Endothelial cell of umbilical vein (primary cell): ENCODE results near the gene ARFIP1. TPM values are rescaled to one million over a fixed set of nuclear protein-coding genes. Genes with fewer than 3 reads are reported as not detected.
A peak's percentile ranks its signal among the peaks of the same experiment; 100 is the strongest.

Source experiments
- BruUV-seq: library from RNA; stranded (reverse); fragments of 400-500 nt; replicated peaks from 2 replicates; lab custom pipeline; 2021; lab: Mats Ljungman, UMichigan
- CTCF ChIA-PET: fragments of 300-600, 350-600 bp; sonication (Branson Sonifier 250); formaldehyde crosslinking; loops from one replicate; lab custom pipeline; 2021; ENCODE audit warnings: antibody characterized with exemption, inconsistent platforms; lab: Charles Lee
- POLR2A ChIA-PET: fragments of 300-600, 350-600 bp; sonication (Branson Sonifier 250); formaldehyde crosslinking; loops from one replicate; lab custom pipeline; 2021; ENCODE audit warnings: antibody characterized with exemption, inconsistent platforms; lab: Charles Lee
- DNase-seq: peaks from one replicate; pipeline ENCODE4 v3.0.0-alpha.2; 2011; ENCODE audit warnings: low read depth, low spot score
- FAIRE-seq: peaks from 2 replicates; lab custom pipeline; 2011; peaks lifted over from hg19 to GRCh38; lab: Jason Lieb, UNC
- H2AFZ ChIP-seq: 2 replicates; pipeline ENCODE4 v1.6.0; 2012; ENCODE audit warnings: low read depth, low read length, control low read depth, inconsistent platforms
- H3K27ac ChIP-seq: 2 replicates; pipeline ENCODE4 v1.5.1; 2011; ENCODE audit warnings: low read depth, mild to moderate bottlenecking, control low read depth, low read length, moderate library complexity; ENCODE audit not compliant: insufficient read depth
- H3K27me3 ChIP-seq, 2 experiments: 2 replicates each; pipeline versions ENCODE4 v1.6.0 to v1.6.1; 2011; ENCODE audit warnings: low read length in 2 of 2, mixed read lengths in 1 of 2; ENCODE audit not compliant: control insufficient read depth in 2 of 2, insufficient read depth in 2 of 2
- H3K36me3 ChIP-seq, 2 experiments: 2 replicates in 1 of 2; 3 replicates in 1 of 2; pipeline ENCODE4 v1.5.1; 2011; ENCODE audit warnings: low read length in 2 of 2, mild to moderate bottlenecking in 1 of 2, moderate library complexity in 1 of 2; ENCODE audit not compliant: control insufficient read depth in 2 of 2, insufficient read depth in 2 of 2; ENCODE audit errors: extremely low read depth in 1 of 2
- H3K4me1 ChIP-seq: 3 replicates; pipeline ENCODE4 v1.5.1; 2011; ENCODE audit warnings: mild to moderate bottlenecking, low read length; ENCODE audit not compliant: control insufficient read depth, insufficient read depth; ENCODE audit errors: extremely low read depth
- H3K4me2 ChIP-seq: 2 replicates; pipeline ENCODE4 v1.6.1; 2011; ENCODE audit warnings: low read length, control low read depth, mixed read lengths; ENCODE audit not compliant: insufficient read depth
- H3K4me3 ChIP-seq, 3 experiments: fragments of 200-600 bp in 1 of 3; sonication (generic), shearing (Covaris generic) in 1 of 3; replicated peaks in 1 of 3; 2 replicates each; pipeline ENCODE4 v1.5.1; 2011 to 2016; ENCODE audit warnings: control low read depth in 3 of 3, low read length in 3 of 3, mild to moderate bottlenecking in 2 of 3, inconsistent platforms in 1 of 3, low read depth in 1 of 3, moderate library complexity in 1 of 3; ENCODE audit not compliant: insufficient read depth in 1 of 3
- H3K79me2 ChIP-seq: 2 replicates; pipeline ENCODE4 v1.6.0; 2012; ENCODE audit warnings: low read length, inconsistent platforms; ENCODE audit not compliant: control insufficient read depth, insufficient read depth
- H3K9ac ChIP-seq: replicated peaks from 2 replicates; pipeline ENCODE3; 2011; ENCODE audit warnings: low read length, control low read depth; ENCODE audit not compliant: insufficient read depth; ENCODE audit errors: extremely low read depth
- H3K9me1 ChIP-seq: replicated peaks from 3 replicates; pipeline ENCODE4 v1.6.0; 2011; ENCODE audit warnings: mild to moderate bottlenecking, low read length; ENCODE audit not compliant: control insufficient read depth, insufficient read depth; ENCODE audit errors: extremely low read depth
- H3K9me3 ChIP-seq: replicated peaks from 2 replicates; pipeline ENCODE4 v1.5.1; 2012; ENCODE audit warnings: low read length, inconsistent platforms; ENCODE audit not compliant: control insufficient read depth, insufficient read depth
- H4K20me1 ChIP-seq: replicated peaks from 2 replicates; pipeline ENCODE3; 2011; ENCODE audit warnings: mild to moderate bottlenecking, low read length; ENCODE audit not compliant: control insufficient read depth, insufficient read depth; ENCODE audit errors: extremely low read depth
- CTCF ChIP-seq, 2 donors: IDR thresholded peaks; 1 replicate in 1 of 2; 2 replicates in 1 of 2; pipeline ENCODE4 v1.5.1; 2011; ENCODE audit warnings: low read length in 2 of 2, mild to moderate bottlenecking in 2 of 2, moderate library complexity in 2 of 2, control low read depth in 1 of 2, inconsistent platforms in 1 of 2, low read depth in 1 of 2; ENCODE audit not compliant: insufficient read depth in 1 of 2; ENCODE audit errors: extremely low read depth in 1 of 2
- EZH2 ChIP-seq: IDR thresholded peaks from 2 replicates; pipeline ENCODE4 v1.6.1; 2012; ENCODE audit warnings: borderline replicate concordance, low read depth, mild to moderate bottlenecking, moderate library complexity, low read length, inconsistent platforms; ENCODE audit not compliant: severe bottlenecking
- JUN ChIP-seq: IDR thresholded peaks from 2 replicates; pipeline ENCODE4 v1.6.1; 2011; ENCODE audit warnings: borderline replicate concordance, low read depth; ENCODE audit not compliant: insufficient read length, insufficient read depth
- MYC ChIP-seq: IDR thresholded peaks from one replicate; pipeline ENCODE4 v1.6.1; 2011; ENCODE audit warnings: mild to moderate bottlenecking, low read depth, low read length
- POLR2A ChIP-seq: IDR thresholded peaks from 2 replicates; pipeline ENCODE4 v1.6.1; 2012; ENCODE audit warnings: low read depth, mild to moderate bottlenecking, control low read depth, low read length
- POLR2AphosphoS5 ChIP-seq: IDR thresholded peaks from 2 replicates; pipeline ENCODE4 v1.6.1; 2012; ENCODE audit warnings: low read depth, mild to moderate bottlenecking, control low read depth, low read length, moderate library complexity; ENCODE audit not compliant: insufficient read depth
- dilution Hi-C: fragments of 300-500 bp; cut with MboI; formaldehyde crosslinking; loops from one replicate; pipeline ENCODE4 v1.15.0; 2019; ENCODE audit warnings: low sequenced_read_pairs; ENCODE audit not compliant: extremely low pct_ligation_motif_present
- intact Hi-C: fragments of 100-400 bp; cut with micrococcal nuclease; formaldehyde crosslinking; loops from one replicate; pipeline ENCODE4 v1.10.0; 2022
- polyA plus RNA-seq, 4 experiments: library from polyadenylated mRNA; depleted of rRNA in 3 of 4; stranded (reverse) in 3 of 4; unstranded in 1 of 4; fragments of >200 nt; gene quantifications; 2 replicates each; pipeline versions ENCODE4 v1.2.1 to v1.2.3, GENCODE V29; 2011 to 2012; ENCODE audit warnings: missing spikeins in 1 of 4
- total RNA-seq: library from RNA; stranded (reverse); gene quantifications from 2 replicates; pipeline ENCODE4 v1.2.3, GENCODE V29; 2021
- TF ChIP-seq, protein P1 (sequence below): IDR thresholded peaks from 2 replicates; pipeline ENCODE4 v1.6.1; 2011; ENCODE audit not compliant: insufficient read depth, insufficient read length

The ARFIP1 gene
- total and polyA plus RNA-seq, 2 donors (not counting 3 experiments of a cell fraction or from before 2014, with no cell fraction given): 10.0 to 24.2 TPM

DNA sequence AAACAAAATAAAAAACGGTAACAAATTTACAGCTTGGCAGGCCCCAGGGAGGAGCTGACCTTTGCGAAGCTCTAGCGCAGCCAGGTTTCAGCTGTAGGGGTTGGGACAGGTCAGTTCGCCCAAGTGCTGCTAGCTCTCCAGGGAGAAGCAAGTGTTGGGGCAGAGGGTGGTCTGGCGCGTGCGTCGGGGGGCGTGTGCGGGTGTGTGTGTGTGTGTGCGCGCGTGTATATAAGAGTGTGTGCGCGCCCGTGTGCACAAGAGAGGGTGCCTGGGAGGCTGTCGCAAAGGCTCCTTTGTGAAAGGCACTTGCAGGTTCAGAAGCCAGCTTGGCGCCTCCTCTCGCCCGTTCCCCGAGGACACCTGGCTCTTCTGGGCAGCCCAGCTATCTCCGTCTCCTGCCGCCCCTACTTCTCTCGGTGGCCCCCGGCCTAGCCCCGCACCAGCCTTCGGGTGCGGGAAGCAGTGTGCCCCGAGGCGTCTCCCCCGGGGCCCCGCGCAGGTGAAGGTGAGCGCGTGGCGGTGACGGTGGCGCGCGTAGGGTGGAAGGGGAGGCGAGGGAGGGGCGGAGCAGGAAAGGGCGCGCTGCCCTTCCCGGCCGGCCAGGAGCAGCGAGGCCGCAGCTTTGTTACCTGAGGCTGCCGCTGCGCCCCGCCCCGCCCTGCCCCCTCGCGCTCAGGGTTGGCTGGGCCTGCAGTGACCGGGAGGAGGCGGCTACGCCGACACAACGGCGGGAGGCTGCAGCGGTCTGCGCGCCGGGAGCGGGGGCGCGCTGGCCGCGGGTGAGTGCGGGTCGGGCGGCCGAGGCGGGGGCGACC lies 156.1 kb downstream of the ARFIP1 start, which contains the start of gene FHDC1:
Gene FHDC1 (plus strand): TSS at position 693 of the 815 bp plus-strand sequence. CDS start 6,735 bp downstream, outside the sequence.
- Histone ChIP-seq H3K27ac (no peak within 1 kb of the TSS), H3K4me3 (peak within 1 kb of the TSS; percentile 49 to 54 (median 51)), H3K4me2 (peak within 1 kb of the TSS; percentile 85), H3K9me3 (no peaks in the 10 kb centered on the region), H3K4me1 (peaks cover 17% of the 10 kb centered on the region), H3K9me1 (no peaks in the 10 kb centered on the region), H3K79me2 (no peaks in the 10 kb centered on the region), H3K36me3 (no peaks in the 10 kb centered on the region), H3K9ac (no peak within 1 kb of the TSS), H2AFZ (peak within 1 kb of the TSS; percentile 71), H4K20me1 (no peaks in the 10 kb centered on the region), H3K27me3 (peaks cover 40 to 60% of the 10 kb centered on the region in 2 experiments)
- BruUV-seq: no TSS peak
- POLR2A ChIA-PET: no interaction called here
- TF ChIP-seq EZH2 (no peak), JUN (no peak), POLR2A (no peak), CTCF (IDR thresholded peaks at IDR 0.05; ENCODE audit: extremely low read depth in 1 of 2, insufficient read depth in 1 of 2, low read depth in 1 of 2, low read length in 2 of 2) (no peak), POLR2AphosphoS5 (no peak), MYC (no peak)
- TF ChIP-seq, protein P1, sequence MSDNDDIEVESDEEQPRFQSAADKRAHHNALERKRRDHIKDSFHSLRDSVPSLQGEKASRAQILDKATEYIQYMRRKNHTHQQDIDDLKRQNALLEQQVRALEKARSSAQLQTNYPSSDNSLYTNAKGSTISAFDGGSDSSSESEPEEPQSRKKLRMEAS: no peak
- no peak for FAIRE-seq
- CTCF ChIA-PET: interaction anchor here (0.8 to 1.3 kb wide), 3 partner anchors 25 to 192 kb away, joined by 3 read pairs; no protein-coding TSS in a partner anchor
- intact Hi-C loops: loop anchor here (10.0 kb wide), 2 partner anchors 149 to 189 kb away; no protein-coding TSS in a partner anchor
- dilution Hi-C loops: no loop called here
- DNase-seq: no peak
